K562 (cell line): ENCODE data around the gene HELZ2. TPM values are rescaled to one million over a fixed set of nuclear protein-coding genes. Genes with fewer than 3 reads are reported as not detected.

Experiments used
- ATAC-seq: fragments of 200-7000 bp; cut with Tn5 transposase; 3 replicates; pipeline ENCODE4 v1.9.1; 2020; ENCODE audit warnings: moderate library complexity
- BruUV-seq: library from RNA; stranded (reverse); fragments of 400-500 nt; replicated peaks from 2 replicates; lab custom pipeline; 2021; lab: Mats Ljungman, UMichigan
- CTCF ChIA-PET: fragments of 300-600 bp; formaldehyde crosslinking; extraction: SDS; loops from one replicate; lab custom pipeline; 2021; ENCODE audit warnings: low intra/inter-chr PET ratio; lab: Yijun Ruan, JAX
- POLR2A ChIA-PET: fragments of 300-600, 350-650 bp; sonication (Branson Sonifier 250); formaldehyde crosslinking; extraction: SDS; loops from one replicate; lab custom pipeline; 2021; ENCODE audit warnings: antibody characterized with exemption, inconsistent platforms; lab: Yijun Ruan, JAX
- DNase-seq, 4 experiments: peaks; one replicate each; pipeline versions ENCODE4 v3.0.0 to v3.0.0-alpha.2; 2011 to 2018; ENCODE audit warnings: low spot score in 3 of 4, mixed read lengths in 3 of 4; ENCODE audit errors: extremely low read depth in 1 of 4
- FAIRE-seq: peaks from 2 replicates; lab custom pipeline; 2011; peaks lifted over from hg19 to GRCh38; lab: Jason Lieb, UNC
- H2AFZ ChIP-seq: 2 replicates; pipeline ENCODE4 v1.6.0; 2011; ENCODE audit warnings: low read depth, low read length, control low read depth, inconsistent platforms
- H3K27ac ChIP-seq: fragments of 200-600 bp; 3 replicates; pipeline ENCODE4 v1.8.0; 2011; ENCODE audit warnings: low read depth, mild to moderate bottlenecking, control low read depth, inconsistent platforms, low read length, moderate library complexity, mixed read lengths; ENCODE audit errors: extremely low read depth
- H3K27me3 ChIP-seq, 2 experiments: fragments of 300-600 bp in 1 of 2; 2 replicates in 1 of 2; 3 replicates in 1 of 2; pipeline versions ENCODE4 v1.6.0 to v1.8.0; 2011; ENCODE audit warnings: inconsistent platforms in 2 of 2, low read length in 2 of 2, mild to moderate bottlenecking in 1 of 2, mixed read lengths in 1 of 2, moderate library complexity in 1 of 2; ENCODE audit not compliant: control insufficient read depth in 2 of 2, insufficient read depth in 2 of 2
- H3K36me3 ChIP-seq: fragments of 300-600 bp; 3 replicates; pipeline ENCODE4 v1.8.0; 2011; ENCODE audit warnings: mild to moderate bottlenecking, low read length, inconsistent platforms; ENCODE audit not compliant: control insufficient read depth, insufficient read depth
- H3K4me1 ChIP-seq, 2 experiments: fragments of 200-600 bp in 1 of 2; replicated peaks in 1 of 2; 2 replicates in 1 of 2; 3 replicates in 1 of 2; pipeline versions ENCODE4 v1.5.1 to v1.8.0; 2011; ENCODE audit warnings: inconsistent platforms in 2 of 2, low read length in 2 of 2, mild to moderate bottlenecking in 1 of 2, mixed read lengths in 1 of 2, moderate library complexity in 1 of 2; ENCODE audit not compliant: control insufficient read depth in 2 of 2, insufficient read depth in 2 of 2
- H3K4me2 ChIP-seq: 2 replicates; pipeline ENCODE4 v1.6.1; 2011; ENCODE audit warnings: low read length, control low read depth, inconsistent platforms, mixed read lengths; ENCODE audit not compliant: insufficient read depth
- H3K4me3 ChIP-seq: fragments of 200-600 bp; sonication (generic), shearing (Covaris generic); 2 replicates; pipeline ENCODE4 v1.5.1; 2016; ENCODE audit warnings: control low read depth, inconsistent platforms
- H3K79me2 ChIP-seq: fragments of 200-600 bp; 3 replicates; pipeline ENCODE4 v1.8.0; 2011; ENCODE audit warnings: low read length, inconsistent platforms; ENCODE audit not compliant: control insufficient read depth, insufficient read depth
- H3K9ac ChIP-seq, 2 experiments: 2 replicates each; pipeline versions ENCODE4 v1.6.0 to v1.6.1; 2011; ENCODE audit warnings: low read depth in 2 of 2, low read length in 2 of 2, control low read depth in 1 of 2, inconsistent platforms in 1 of 2, mild to moderate bottlenecking in 1 of 2, mixed read lengths in 1 of 2; ENCODE audit not compliant: insufficient read depth in 1 of 2
- H3K9me1 ChIP-seq: one replicate; pipeline ENCODE4 v1.6.0; 2011; ENCODE audit warnings: inconsistent platforms, mild to moderate bottlenecking, low read length, moderate library complexity; ENCODE audit not compliant: control insufficient read depth, insufficient read depth
- H3K9me3 ChIP-seq: replicated peaks from 2 replicates; pipeline ENCODE4 v1.5.1; 2011; ENCODE audit warnings: low read depth, low read length, inconsistent platforms; ENCODE audit not compliant: control insufficient read depth, insufficient read depth
- H4K20me1 ChIP-seq: replicated peaks from 2 replicates; pipeline ENCODE4 v1.6.1; 2011; ENCODE audit warnings: low read length, inconsistent platforms, mixed read lengths; ENCODE audit not compliant: control insufficient read depth, insufficient read depth
- BCOR ChIP-seq: fragments of 450-650 bp; IDR thresholded peaks from 2 replicates; pipeline ENCODE4 v1.6.1; 2016
- CCNT2 ChIP-seq: IDR thresholded peaks from 2 replicates; pipeline ENCODE4 v1.6.1; 2011; ENCODE audit warnings: borderline replicate concordance, low read depth, mild to moderate bottlenecking, moderate library complexity, mixed read lengths, low read length; ENCODE audit not compliant: insufficient read length; ENCODE audit errors: extremely low read depth
- FOS ChIP-seq: IDR thresholded peaks from 3 replicates; pipeline ENCODE4 v1.6.1; 2011; ENCODE audit not compliant: insufficient read length; ENCODE audit errors: extremely low read depth
- IFI16 ChIP-seq: fragments of 250-450 bp; sonication (Bioruptor Pico); IDR thresholded peaks from 2 replicates; pipeline ENCODE4 v2.1.2; 2022; ENCODE audit warnings: mild to moderate bottlenecking, inconsistent platforms
- LEF1 ChIP-seq: fragments of 450-650 bp; IDR thresholded peaks from 2 replicates; pipeline ENCODE4 v1.6.1; 2016; ENCODE audit warnings: mild to moderate bottlenecking
- MEF2D ChIP-seq: conservative IDR thresholded peaks from 2 replicates; pipeline ENCODE4 v1.6.1; 2016; ENCODE audit warnings: low read depth, missing genetic modification characterization, missing compliant biosample characterization
- ZNF134 ChIP-seq: fragments of 250-450 bp; sonication (Bioruptor Pico); conservative IDR thresholded peaks from 2 replicates; pipeline ENCODE4 v1.4.0; 2020
- WGBS: fragments of 100-300 bp; shearing (Covaris generic); methylation state at CpG from one replicate; pipeline ENCODE4 v1.1.6; 2016; ENCODE audit warnings: low coverage, mixed read lengths; ENCODE audit not compliant: insufficient coverage; ENCODE audit errors: missing lambda C conversion rate; 5-methylcytosine and 5-hydroxymethylcytosine counted together
- in situ Hi-C: fragments of 300-500 bp; cut with MboI; formaldehyde crosslinking; loops from 4 replicates; pipeline ENCODE4 v1.15.0; 2018; ENCODE audit warnings: inconsistent platforms, mixed read lengths
- intact Hi-C: fragments of 100-400 bp; cut with micrococcal nuclease; formaldehyde crosslinking; loops from 2 replicates; pipeline ENCODE4 v1.14.2; 2022
- polyA plus RNA-seq, 8 experiments: library from polyadenylated mRNA; depleted of rRNA in 4 of 8; stranded (reverse) in 5 of 8; unstranded in 3 of 8; fragments of >200 nt; fragmentation: Nextera tagmentation in 2 of 8; fragmentation: Illumina TruSeq in 1 of 8; extraction: Ambion mirVana in 2 of 8; extraction: Trizol in 1 of 8; gene quantifications; 2 replicates each; pipeline versions ENCODE4 v1.2.1 to v1.2.3, GENCODE V29; 2011 to 2014; ENCODE audit warnings: inconsistent platforms in 1 of 8, missing spikeins in 1 of 8
- total RNA-seq, 7 experiments: library from RNA; depleted of rRNA in 6 of 7; stranded (reverse); fragments of >200 nt in 6 of 7; fragmentation: Illumina TruSeq in 2 of 7; extraction: Trizol in 2 of 7; gene quantifications; 2 replicates each; pipeline versions ENCODE4 v1.2.1 to v1.2.3, GENCODE V29; 2011 to 2021; ENCODE audit warnings: low replicate concordance in 1 of 7
- TF ChIP-seq, protein P1 (sequence below): fragments of 200-800 bp; sonication (Bioruptor generic); IDR thresholded peaks from 2 replicates; pipeline ENCODE4 v1.6.1; 2017; ENCODE audit warnings: missing genetic modification characterization, missing compliant biosample characterization
- TF ChIP-seq, protein P2 (sequence below): fragments of 250-450 bp; sonication (Bioruptor Pico); IDR thresholded peaks from 2 replicates; pipeline ENCODE4 v1.4.0; 2020; ENCODE audit warnings: mild to moderate bottlenecking

The HELZ2 gene
- total and polyA plus RNA-seq, 9 of the 15 experiments (the other 6 are each of a cell fraction or from before 2014, with no cell fraction given): 0.03 to 7.8 (median 2.9) TPM; not detected in 1

GRCh38 chr20:63599396-63600050, 25.5 kb upstream of the HELZ2 start:
- WGBS: 85% methylated on average over 27 of the region's 27 CpGs
- in situ Hi-C loops: no loop called here
- ATAC-seq (no peak), FAIRE-seq (no peak), DNase-seq (no peak)
- Histone ChIP-seq H3K9ac (peak overlapping the region in 1 of 2 experiments; percentile 57; a peak in 1 of 4 replicates), H3K36me3 (peaks cover 52% of the 10 kb centered on the region; the same call in 2 of the 3 replicates), H3K4me3 (no peak overlapping the region), H3K27ac (no peak overlapping the region), H3K79me2 (no peaks in the 10 kb centered on the region), H2AFZ (no peak overlapping the region), H3K4me2 (no peak overlapping the region), H3K9me3 (no peaks in the 10 kb centered on the region), H4K20me1 (no peaks in the 10 kb centered on the region), H3K27me3 (no peaks in the 10 kb centered on the region), H3K4me1 (peaks cover 0 to 10% of the 10 kb centered on the region in 2 experiments; a peak in 2 of 5 replicates), H3K9me1 (peaks cover 9% of the 10 kb centered on the region)
- TF ChIP-seq IFI16 (no peak), MEF2D (no peak), BCOR (no peak), ZNF134 (no peak), LEF1 (no peak), CCNT2 (no peak), FOS (no peak)
- TF ChIP-seq, protein P1, sequence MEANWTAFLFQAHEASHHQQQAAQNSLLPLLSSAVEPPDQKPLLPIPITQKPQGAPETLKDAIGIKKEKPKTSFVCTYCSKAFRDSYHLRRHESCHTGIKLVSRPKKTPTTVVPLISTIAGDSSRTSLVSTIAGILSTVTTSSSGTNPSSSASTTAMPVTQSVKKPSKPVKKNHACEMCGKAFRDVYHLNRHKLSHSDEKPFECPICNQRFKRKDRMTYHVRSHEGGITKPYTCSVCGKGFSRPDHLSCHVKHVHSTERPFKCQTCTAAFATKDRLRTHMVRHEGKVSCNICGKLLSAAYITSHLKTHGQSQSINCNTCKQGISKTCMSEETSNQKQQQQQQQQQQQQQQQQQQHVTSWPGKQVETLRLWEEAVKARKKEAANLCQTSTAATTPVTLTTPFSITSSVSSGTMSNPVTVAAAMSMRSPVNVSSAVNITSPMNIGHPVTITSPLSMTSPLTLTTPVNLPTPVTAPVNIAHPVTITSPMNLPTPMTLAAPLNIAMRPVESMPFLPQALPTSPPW (CRISPR knock-in tag): no peak
- TF ChIP-seq, protein P2, sequence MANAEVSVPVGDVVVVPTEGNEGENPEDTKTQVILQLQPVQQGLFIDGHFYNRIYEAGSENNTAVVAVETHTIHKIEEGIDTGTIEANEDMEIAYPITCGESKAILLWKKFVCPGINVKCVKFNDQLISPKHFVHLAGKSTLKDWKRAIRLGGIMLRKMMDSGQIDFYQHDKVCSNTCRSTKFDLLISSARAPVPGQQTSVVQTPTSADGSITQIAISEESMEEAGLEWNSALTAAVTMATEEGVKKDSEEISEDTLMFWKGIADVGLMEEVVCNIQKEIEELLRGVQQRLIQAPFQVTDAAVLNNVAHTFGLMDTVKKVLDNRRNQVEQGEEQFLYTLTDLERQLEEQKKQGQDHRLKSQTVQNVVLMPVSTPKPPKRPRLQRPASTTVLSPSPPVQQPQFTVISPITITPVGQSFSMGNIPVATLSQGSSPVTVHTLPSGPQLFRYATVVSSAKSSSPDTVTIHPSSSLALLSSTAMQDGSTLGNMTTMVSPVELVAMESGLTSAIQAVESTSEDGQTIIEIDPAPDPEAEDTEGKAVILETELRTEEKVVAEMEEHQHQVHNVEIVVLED (CRISPR knock-in tag): no peak
- ChIA-PET CTCF (no interaction called here), POLR2A (interaction anchor here (1.1 to 1.5 kb wide), 2 partner anchors 11 to 27 kb away, joined by 3 to 4 read pairs; partner anchors contain the start of gene GMEB2)
- no TSS peak for BruUV-seq
- intact Hi-C loops: no loop called here
